ENCODE results near the gene GHRL.
A peak's percentile ranks its signal among the peaks of the same experiment; 100 is the strongest.

The GHRL gene

DNA sequence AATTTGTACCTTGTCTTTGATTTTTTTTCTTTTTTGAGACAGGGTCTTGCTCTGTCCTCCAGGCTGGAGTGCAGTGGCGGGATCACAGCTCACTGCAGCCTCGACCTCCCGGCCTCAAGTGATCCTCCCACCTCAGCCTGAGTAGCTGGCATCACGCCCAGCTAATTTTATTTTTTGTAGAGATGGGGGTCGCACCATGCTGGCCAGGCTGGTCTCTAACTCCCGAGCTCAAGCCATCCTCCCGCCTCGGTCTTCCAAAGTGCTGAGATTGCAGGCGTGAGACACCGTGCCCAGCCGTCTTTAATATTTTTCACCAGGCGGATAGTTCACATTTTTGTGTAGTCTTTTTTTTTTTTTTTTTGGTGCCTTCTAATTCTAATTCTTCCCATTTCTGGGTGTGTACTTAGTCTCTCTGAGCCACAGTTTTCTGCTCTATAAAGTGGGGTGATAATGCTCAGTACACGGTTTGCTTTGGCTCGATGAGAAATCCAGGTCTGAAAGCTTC, 45.0 kb downstream of the GHRL start:
- in situ Hi-C loops (cut with HindIII; ENCODE audit: low sequenced_read_pairs), result loop anchor here (5.0 to 10.0 kb wide), 2 partner anchors 85 to 193 kb away; partner anchors contain the start of gene IRAK2
- DNase-seq (ENCODE audit: low read depth), result no peak
- no peak for TF ChIP-seq CTCF (IDR thresholded peaks at IDR 0.05; ENCODE audit: low read depth, low read length, missing control alignments)

DNA sequence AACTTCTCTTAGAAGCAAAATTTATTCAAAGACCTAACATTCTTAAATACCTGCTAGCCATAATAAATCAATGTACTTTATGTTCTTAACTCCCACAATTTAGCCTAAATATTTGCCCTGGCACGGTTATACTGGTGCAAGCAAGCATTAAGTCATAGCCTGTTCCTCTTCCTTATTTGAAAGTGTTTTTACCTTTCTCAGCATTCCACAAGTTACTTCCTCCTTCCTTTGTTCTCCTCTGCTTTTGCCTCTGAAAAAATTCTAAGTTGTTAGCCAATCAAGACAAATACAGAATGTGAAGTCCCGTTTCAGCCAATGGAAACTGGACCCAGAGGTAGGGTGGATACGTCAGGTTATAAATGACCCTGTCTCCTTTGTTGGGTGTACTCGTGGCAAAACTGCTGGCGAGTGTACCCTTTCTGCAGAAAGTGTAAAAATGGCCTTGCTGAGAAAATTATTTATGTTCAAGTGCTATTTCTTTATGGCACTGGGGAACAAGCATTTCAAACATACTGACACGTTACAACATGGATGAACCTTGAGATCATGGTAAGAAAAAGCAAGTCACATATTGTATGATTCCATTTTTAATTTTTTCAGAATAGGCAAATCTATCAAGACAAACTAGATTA, 47.5 kb downstream of the GHRL start:
- in situ Hi-C loops (cut with HindIII; ENCODE audit: low sequenced_read_pairs), result loop anchor here (5.0 to 10.0 kb wide), 2 partner anchors 83 to 190 kb away; partner anchors contain the start of gene IRAK2
- TF ChIP-seq CTCF (IDR thresholded peaks at IDR 0.05; ENCODE audit: low read depth, low read length, missing control alignments), result no peak
- no peak for DNase-seq (ENCODE audit: low read depth)
- no peak overlapping the region for H3K4me3 ChIP-seq (ENCODE audit: low read depth, low read length)

More for the DNA sequence above, 45.0 kb downstream of the GHRL start:
- peak overlapping the region; percentile 57 for H3K4me3 ChIP-seq (ENCODE audit: low read depth, low read length)

- no peak overlapping the region for H3K4me3 ChIP-seq (ENCODE audit: low read depth, low read length)
- in situ Hi-C loops (cut with HindIII; ENCODE audit: low sequenced_read_pairs), result loop anchor here (10.0 kb wide), 1 partner anchor 189 kb away; no protein-coding TSS in a partner anchor
- TF ChIP-seq CTCF (IDR thresholded peaks at IDR 0.05; ENCODE audit: low read depth, low read length, missing control alignments), result no peak
- DNase-seq (ENCODE audit: low read depth), result no peak
Measured at GRCh38 chr3:10244009-10244408, 48.7 kb downstream of the GHRL start.

DNA sequence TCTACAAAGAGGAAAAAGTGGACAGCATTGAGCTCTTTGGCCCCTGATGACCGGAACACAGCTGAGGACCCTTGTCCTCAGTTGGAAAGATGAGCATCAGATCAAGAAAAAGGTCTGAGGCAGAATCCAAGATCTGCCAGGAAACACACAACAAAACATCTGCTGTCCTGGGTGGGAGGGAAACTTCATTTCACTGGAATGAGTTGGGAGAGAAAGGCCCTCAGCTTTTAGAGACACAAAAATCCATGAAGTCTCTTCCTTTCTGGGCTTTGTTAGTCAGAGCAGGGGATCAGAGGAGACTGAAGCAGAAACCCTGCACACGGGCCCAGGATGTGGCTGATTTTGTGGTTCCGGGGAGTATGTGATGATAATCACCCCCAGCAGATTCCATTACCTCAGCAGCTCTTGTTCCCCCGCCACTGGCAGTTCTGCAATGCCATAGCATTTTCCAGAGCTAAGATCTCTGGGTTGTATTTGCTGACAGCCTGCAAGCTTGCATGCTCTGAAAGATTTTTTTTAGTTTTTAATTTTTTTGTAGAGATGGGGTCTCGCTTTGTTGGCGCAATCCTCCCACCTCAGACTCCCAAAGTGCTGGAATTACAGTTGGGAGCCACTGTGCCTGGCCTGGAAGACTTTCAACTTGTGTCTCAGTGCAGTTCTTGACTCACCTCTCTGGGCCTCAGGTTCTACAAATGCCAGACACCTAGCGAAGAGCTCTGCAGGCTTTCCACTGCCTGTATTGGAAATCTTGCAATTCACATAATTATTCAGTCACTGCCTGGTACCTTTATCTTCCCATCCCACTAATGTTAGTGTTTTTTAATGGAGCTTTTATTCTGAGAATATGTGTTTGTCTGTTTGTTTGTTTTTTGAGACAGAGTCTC, 50.3 kb downstream of the GHRL start:
- in situ Hi-C loops (cut with HindIII; ENCODE audit: low sequenced_read_pairs), result loop anchor here (10.0 kb wide), 1 partner anchor 188 kb away; no protein-coding TSS in a partner anchor
- DNase-seq (ENCODE audit: low read depth), result peak; percentile 54
- no peak for TF ChIP-seq CTCF (IDR thresholded peaks at IDR 0.05; ENCODE audit: low read depth, low read length, missing control alignments)
- H3K4me3 ChIP-seq (ENCODE audit: low read depth, low read length), result no peak overlapping the region

GRCh38 chr3:10240799-10241198, 51.9 kb downstream of the GHRL start:
- no peak overlapping the region for H3K4me3 ChIP-seq (ENCODE audit: low read depth, low read length)
- in situ Hi-C loops (cut with HindIII; ENCODE audit: low sequenced_read_pairs), result loop anchor here (10.0 kb wide), 1 partner anchor 186 kb away; no protein-coding TSS in a partner anchor
- TF ChIP-seq CTCF (IDR thresholded peaks at IDR 0.05; ENCODE audit: low read depth, low read length, missing control alignments), result no peak
- no peak for DNase-seq (ENCODE audit: low read depth)

GRCh38 chr3:10238345-10239183, 54.2 kb downstream of the GHRL start:
- no peak overlapping the region for H3K4me3 ChIP-seq (ENCODE audit: low read depth, low read length)
- TF ChIP-seq CTCF (IDR thresholded peaks at IDR 0.05; ENCODE audit: low read depth, low read length, missing control alignments), result no peak
- in situ Hi-C loops (cut with HindIII; ENCODE audit: low sequenced_read_pairs), result no loop called here
- no peak for DNase-seq (ENCODE audit: low read depth)

Measured in astrocyte of the cerebellum (primary cell).